ENCODE results near the gene SMARCC1.
A peak's percentile ranks its signal among the peaks of the same experiment; 100 is the strongest.

The SMARCC1 gene

GRCh38 chr3:47565734-47566550 is 215.8 kb downstream of the SMARCC1 start:
- Mint-ChIP-seq H3K4me1 (ENCODE audit: low read depth) (no peaks in the 10 kb centered on the region), H3K4me3 (no peak overlapping the region), H3K36me3 (ENCODE audit: low read depth) (no peaks in the 10 kb centered on the region), H3K27ac (no peak overlapping the region), H3K27me3 (no peaks in the 10 kb centered on the region), H3K9me3 (no peaks in the 10 kb centered on the region)

GRCh38 chr3:47556351-47556750 is 225.3 kb downstream of the SMARCC1 start:
- H3K4me3 Mint-ChIP-seq: no peak overlapping the region
- no peaks in the 10 kb centered on the region for H3K4me1 Mint-ChIP-seq (ENCODE audit: low read depth)
- H3K27ac Mint-ChIP-seq: no peak overlapping the region
- no peaks in the 10 kb centered on the region for H3K36me3 Mint-ChIP-seq (ENCODE audit: low read depth)
- no peaks in the 10 kb centered on the region for H3K9me3 Mint-ChIP-seq
- H3K27me3 Mint-ChIP-seq: peaks cover 4% of the 10 kb centered on the region

- no peaks in the 10 kb centered on the region for H3K9me3 Mint-ChIP-seq
- no peaks in the 10 kb centered on the region for H3K36me3 Mint-ChIP-seq (ENCODE audit: low read depth)
- H3K27me3 Mint-ChIP-seq: peaks cover 8% of the 10 kb centered on the region
- H3K27ac Mint-ChIP-seq: no peak overlapping the region
- no peak overlapping the region for H3K4me3 Mint-ChIP-seq
- H3K4me1 Mint-ChIP-seq (ENCODE audit: low read depth): no peaks in the 10 kb centered on the region
These were observed 227.4 kb downstream of the SMARCC1 start for GRCh38 chr3:47554335-47554734.

- no peaks in the 10 kb centered on the region for H3K36me3 Mint-ChIP-seq (ENCODE audit: low read depth)
These were observed 228.3 kb downstream of the SMARCC1 start for GRCh38 chr3:47553407-47553806.

GRCh38 chr3:47542471-47543173 is 239.1 kb downstream of the SMARCC1 start:
- H3K27me3 Mint-ChIP-seq: peaks cover 11% of the 10 kb centered on the region
- H3K9me3 Mint-ChIP-seq: no peaks in the 10 kb centered on the region
- H3K36me3 Mint-ChIP-seq (ENCODE audit: low read depth): no peaks in the 10 kb centered on the region
- H3K27ac Mint-ChIP-seq: no peak overlapping the region
- no peak overlapping the region for H3K4me3 Mint-ChIP-seq
- peaks cover 5% of the 10 kb centered on the region for H3K4me1 Mint-ChIP-seq (ENCODE audit: low read depth)

More at GRCh38 chr3:47553407-47553806, 228.3 kb downstream of the SMARCC1 start:
- no peak overlapping the region for H3K4me3 Mint-ChIP-seq
- H3K27me3 Mint-ChIP-seq: peaks cover 12% of the 10 kb centered on the region
- no peaks in the 10 kb centered on the region for H3K4me1 Mint-ChIP-seq (ENCODE audit: low read depth)
- no peaks in the 10 kb centered on the region for H3K9me3 Mint-ChIP-seq
- H3K27ac Mint-ChIP-seq: no peak overlapping the region

- H3K27me3 Mint-ChIP-seq: peaks cover 14% of the 10 kb centered on the region
- H3K4me1 Mint-ChIP-seq (ENCODE audit: low read depth): peaks cover 5% of the 10 kb centered on the region
- no peak overlapping the region for H3K4me3 Mint-ChIP-seq
- no peaks in the 10 kb centered on the region for H3K9me3 Mint-ChIP-seq
- H3K27ac Mint-ChIP-seq: peak overlapping the region; percentile 33
- H3K36me3 Mint-ChIP-seq (ENCODE audit: low read depth): no peaks in the 10 kb centered on the region
These were observed 240.0 kb downstream of the SMARCC1 start for GRCh38 chr3:47541583-47542108.

- H3K36me3 Mint-ChIP-seq (ENCODE audit: low read depth): no peaks in the 10 kb centered on the region
- H3K9me3 Mint-ChIP-seq: no peaks in the 10 kb centered on the region
- H3K4me1 Mint-ChIP-seq (ENCODE audit: low read depth): peaks cover 5% of the 10 kb centered on the region
- H3K27me3 Mint-ChIP-seq: peaks cover 12% of the 10 kb centered on the region
- H3K27ac Mint-ChIP-seq: no peak overlapping the region
- no peak overlapping the region for H3K4me3 Mint-ChIP-seq
These were observed 241.4 kb downstream of the SMARCC1 start for GRCh38 chr3:47540281-47540680.

GRCh38 chr3:47536967-47537366 is 244.7 kb downstream of the SMARCC1 start:
- no peaks in the 10 kb centered on the region for H3K36me3 Mint-ChIP-seq (ENCODE audit: low read depth)
- peaks cover 5% of the 10 kb centered on the region for H3K4me1 Mint-ChIP-seq (ENCODE audit: low read depth)
- no peak overlapping the region for H3K27ac Mint-ChIP-seq
- peaks cover 16% of the 10 kb centered on the region for H3K27me3 Mint-ChIP-seq
- no peaks in the 10 kb centered on the region for H3K9me3 Mint-ChIP-seq
- H3K4me3 Mint-ChIP-seq: no peak overlapping the region

- no peak overlapping the region for H3K4me3 Mint-ChIP-seq
- no peaks in the 10 kb centered on the region for H3K9me3 Mint-ChIP-seq
- no peaks in the 10 kb centered on the region for H3K4me1 Mint-ChIP-seq (ENCODE audit: low read depth)
- H3K27ac Mint-ChIP-seq: no peak overlapping the region
- H3K36me3 Mint-ChIP-seq (ENCODE audit: low read depth): no peaks in the 10 kb centered on the region
- H3K27me3 Mint-ChIP-seq: peaks cover 16% of the 10 kb centered on the region
These were observed 245.3 kb downstream of the SMARCC1 start for GRCh38 chr3:47536221-47536891.
